Upper lobe of left lung (tissue), 4 donors: Measurements from ENCODE around the gene ARHGAP10.

Experiments used
- POLR2A ChIP-seq, 4 donors: fragments of 450-650 bp; IDR thresholded peaks; one replicate each; pipeline ENCODE4 v1.5.1; 2016 to 2017; ENCODE audit warnings: antibody characterized with exemption in 4 of 4, mild to moderate bottlenecking in 2 of 4
- TF ChIP-seq, protein P1 (sequence below), 6 experiments: fragments of 450-650 bp in 4 of 6; fragments of 200-600 bp in 2 of 6; sonication (generic) in 2 of 6; IDR thresholded peaks; one replicate each; pipeline ENCODE4 v1.5.1; 2016 to 2019; ENCODE audit warnings: antibody characterized with exemption in 6 of 6

- TF ChIP-seq, protein P1, sequence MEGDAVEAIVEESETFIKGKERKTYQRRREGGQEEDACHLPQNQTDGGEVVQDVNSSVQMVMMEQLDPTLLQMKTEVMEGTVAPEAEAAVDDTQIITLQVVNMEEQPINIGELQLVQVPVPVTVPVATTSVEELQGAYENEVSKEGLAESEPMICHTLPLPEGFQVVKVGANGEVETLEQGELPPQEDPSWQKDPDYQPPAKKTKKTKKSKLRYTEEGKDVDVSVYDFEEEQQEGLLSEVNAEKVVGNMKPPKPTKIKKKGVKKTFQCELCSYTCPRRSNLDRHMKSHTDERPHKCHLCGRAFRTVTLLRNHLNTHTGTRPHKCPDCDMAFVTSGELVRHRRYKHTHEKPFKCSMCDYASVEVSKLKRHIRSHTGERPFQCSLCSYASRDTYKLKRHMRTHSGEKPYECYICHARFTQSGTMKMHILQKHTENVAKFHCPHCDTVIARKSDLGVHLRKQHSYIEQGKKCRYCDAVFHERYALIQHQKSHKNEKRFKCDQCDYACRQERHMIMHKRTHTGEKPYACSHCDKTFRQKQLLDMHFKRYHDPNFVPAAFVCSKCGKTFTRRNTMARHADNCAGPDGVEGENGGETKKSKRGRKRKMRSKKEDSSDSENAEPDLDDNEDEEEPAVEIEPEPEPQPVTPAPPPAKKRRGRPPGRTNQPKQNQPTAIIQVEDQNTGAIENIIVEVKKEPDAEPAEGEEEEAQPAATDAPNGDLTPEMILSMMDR (IDR thresholded peaks at IDR 0.05), result no peak
- TF ChIP-seq POLR2A (IDR thresholded peaks at IDR 0.05), result no peak
Observed at GRCh38 chr4:147985376-147985775, 253.5 kb downstream of the ARHGAP10 start.
